ENCODE results near the gene BTF3.
"Not testable (repeated sequence)": the region's sequence is repeated elsewhere in the genome, so short reads cannot be mapped to it uniquely, and the experiment has no call there.

Gene BTF3

GRCh38 chr5:73498057-73498992 is at the start of gene BTF3:
BTF3 (plus strand) TSS chr5:73498442; CDS start chr5:73498668, 226 bp downstream.
- peak; percentile 97 for DNase-seq

GRCh38 chr5:73448463-73449136 is 49.6 kb upstream of the BTF3 start, which contains the start of gene FOXD1:
FOXD1 (minus strand) TSS chr5:73448777; CDS start chr5:73448362, 415 bp downstream.
- peak; percentile 95 for DNase-seq

GRCh38 chr5:73450137-73450536 is 48.1 kb upstream of the BTF3 start:
- DNase-seq = no peak

GRCh38 chr5:73450672-73451223 is 47.5 kb upstream of the BTF3 start:
- no peak for DNase-seq

- peak; percentile 60 for DNase-seq
These were observed 46.8 kb upstream of the BTF3 start for GRCh38 chr5:73451224-73452130.

- DNase-seq = no peak
These were observed 46.0 kb upstream of the BTF3 start for GRCh38 chr5:73452215-73452614.

- peak; percentile 94 for DNase-seq
These were observed 43.7 kb upstream of the BTF3 start for GRCh38 chr5:73454379-73455036.

- DNase-seq = not testable (repeated sequence)
These were observed 41.8 kb upstream of the BTF3 start for GRCh38 chr5:73456462-73456861.

- DNase-seq = no peak
These were observed 38.9 kb upstream of the BTF3 start for GRCh38 chr5:73459366-73459765.

- DNase-seq = no peak
These were observed 38.1 kb upstream of the BTF3 start for GRCh38 chr5:73460133-73460532.

GRCh38 chr5:73464016-73464745 is 34.1 kb upstream of the BTF3 start:
- no peak for DNase-seq

GRCh38 chr5:73468638-73469037 is 29.6 kb upstream of the BTF3 start:
- not testable (repeated sequence) for DNase-seq

- no peak for DNase-seq
These were observed 28.4 kb upstream of the BTF3 start for GRCh38 chr5:73469878-73470277.

GRCh38 chr5:73471654-73472053 is 26.6 kb upstream of the BTF3 start:
- DNase-seq = no peak

GRCh38 chr5:73472116-73472515 is 26.1 kb upstream of the BTF3 start:
- no peak for DNase-seq

GRCh38 chr5:73480500-73480899 is 17.7 kb upstream of the BTF3 start:
- DNase-seq = no peak

- peak; percentile 10 for DNase-seq
These were observed 15.7 kb upstream of the BTF3 start for GRCh38 chr5:73482383-73483136.

GRCh38 chr5:73483676-73484075 is 14.6 kb upstream of the BTF3 start:
- no peak for DNase-seq

- DNase-seq = no peak
These were observed 13.7 kb upstream of the BTF3 start for GRCh38 chr5:73484511-73484910.

GRCh38 chr5:73485715-73486114 is 12.5 kb upstream of the BTF3 start:
- DNase-seq = no peak

Measured in NCI-H146 (cell line).